ENCODE results near the gene PSMB10.

- TF ChIP-seq POLR2AphosphoS5 (IDR thresholded peaks at IDR 0.05; ENCODE audit: low read depth, low read length) (no peak), REST (IDR thresholded peaks at IDR 0.05; ENCODE audit: insufficient read depth in 1 of 2, low read depth in 2 of 2, low read length in 2 of 2) (no peak), FOXP2 (optimal IDR thresholded peaks at IDR 0.05; ENCODE audit: borderline replicate concordance, extremely low read depth, extremely low read length, insufficient read depth) (no peak)
Observed at GRCh38 chr16:67959536-67960329, 23.1 kb upstream of the PSMB10 start.

Data from PFSK-1 (cell line).